ENCODE data around the gene RUNDC3A. TPM values are rescaled to one million over a fixed set of nuclear protein-coding genes. Genes with fewer than 3 reads are reported as not detected.

RUNDC3A gene
- polyA plus RNA-seq (2013, experiment 1 of 2), result 3.8 TPM
- 2.3 TPM for polyA plus RNA-seq (2013, experiment 2 of 2)

DNA sequence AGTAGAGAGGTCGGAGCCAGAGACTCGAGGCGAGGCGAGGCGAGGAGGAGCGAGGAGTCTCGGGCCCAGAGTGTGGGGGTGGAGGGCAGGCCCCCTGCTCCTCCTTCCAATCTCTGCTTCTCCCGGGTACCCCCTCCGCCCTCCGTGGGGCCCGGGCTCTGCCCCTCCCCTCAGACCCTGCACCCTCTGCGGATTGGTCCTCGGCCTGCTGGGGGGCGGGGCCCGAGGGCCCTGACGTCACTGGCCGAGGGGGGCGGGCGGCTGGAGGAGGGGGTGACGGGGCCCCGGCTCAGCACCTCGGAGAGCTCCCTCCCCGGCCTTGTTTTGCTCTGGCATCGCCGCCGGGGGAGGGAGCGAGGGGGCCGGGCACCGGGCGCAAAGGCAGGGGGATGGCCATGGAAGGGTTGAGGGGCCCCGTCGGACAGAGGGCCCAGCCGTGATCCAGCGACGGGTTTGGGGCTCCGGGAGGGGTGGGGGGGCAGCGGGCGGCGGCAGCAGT is at the start of gene RUNDC3A:
TSS of gene RUNDC3A (plus strand) at position 282 of the 499 bp plus-strand sequence. CDS start 232 bp downstream, outside the sequence.
- Histone ChIP-seq H3K36me3 (ENCODE audit: control insufficient read depth, insufficient read depth, low read length) (no peaks in the 10 kb centered on the region), H3K4me1 (ENCODE audit: control insufficient read depth, insufficient read depth, low read length, poor library complexity, severe bottlenecking) (peaks cover 6% of the 10 kb centered on the region), H3K4me3 (ENCODE audit: extremely low read depth, insufficient read depth, low read length, poor library complexity, severe bottlenecking) (peak within 1 kb of the TSS; percentile 38), H3K9me3 (ENCODE audit: control insufficient read depth, low read length) (no peaks in the 10 kb centered on the region), H3K27ac (ENCODE audit: low read depth, low read length, severe bottlenecking) (no peak within 1 kb of the TSS)
- WGBS, 2 experiments (ENCODE audit: insufficient coverage in 2 of 2), result 0 to 1% methylated on average over 10 to 22 of the region's 39 CpGs

DNA sequence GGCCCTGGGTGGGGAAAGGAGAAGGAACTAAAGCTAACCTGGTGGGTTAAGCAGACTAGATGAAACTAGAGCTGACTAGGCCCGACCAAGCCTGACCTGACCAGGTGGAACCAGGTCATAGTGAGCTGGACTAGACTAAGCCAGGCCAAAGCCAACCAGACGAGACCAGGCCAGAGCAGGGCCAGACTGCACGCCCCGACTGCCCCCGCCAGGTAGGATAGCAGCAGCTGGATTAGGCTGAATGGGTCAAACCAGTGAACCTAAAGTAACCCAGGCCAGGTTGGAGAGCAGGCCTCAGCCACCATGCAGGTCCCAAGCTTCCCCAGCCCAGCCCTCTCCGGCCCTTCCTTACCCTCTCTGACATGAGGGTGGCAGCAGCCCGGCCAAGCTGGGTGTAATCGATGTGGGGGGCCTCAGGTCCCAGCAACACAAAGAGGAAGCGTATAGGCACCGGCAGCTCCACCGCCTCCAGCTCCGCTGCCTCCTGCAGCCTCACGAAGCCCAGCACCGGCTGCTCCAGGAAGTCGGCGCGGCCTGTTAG is 49.5 kb upstream of the RUNDC3A start:
- no peaks in the 10 kb centered on the region for H3K9me3 ChIP-seq (ENCODE audit: control insufficient read depth, low read length)
- no peak overlapping the region for H3K4me3 ChIP-seq (ENCODE audit: extremely low read depth, insufficient read depth, low read length, poor library complexity, severe bottlenecking)
- 88 to 93% methylated on average over 10 to 16 of the region's 17 CpGs for WGBS, 2 experiments (ENCODE audit: insufficient coverage in 2 of 2)

DNA sequence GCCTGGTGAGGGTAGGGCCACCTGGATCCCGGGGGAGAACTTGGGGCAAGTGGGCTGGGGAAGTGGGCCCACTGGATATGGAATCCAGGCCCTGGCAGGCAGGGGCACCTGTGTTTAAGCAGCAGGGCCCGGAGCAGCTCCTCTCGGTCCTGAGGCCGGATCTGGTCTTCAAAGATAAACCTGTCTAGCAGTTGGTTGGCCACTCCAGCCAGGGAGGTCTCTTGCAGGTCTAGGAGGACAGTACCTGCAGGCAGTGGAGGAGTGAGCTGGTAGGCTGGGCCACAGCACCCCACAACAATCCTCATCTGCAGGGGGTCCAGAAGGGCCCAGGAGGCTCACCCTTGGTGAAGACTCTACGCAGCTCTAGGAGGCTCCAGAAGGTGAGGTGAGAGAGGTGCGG is 48.1 kb upstream of the RUNDC3A start:
- WGBS, 2 experiments (ENCODE audit: insufficient coverage in 2 of 2), result 87 to 95% methylated on average over 3 to 5 of the region's 6 CpGs
- H3K4me3 ChIP-seq (ENCODE audit: extremely low read depth, insufficient read depth, low read length, poor library complexity, severe bottlenecking), result no peak overlapping the region
- H3K9me3 ChIP-seq (ENCODE audit: control insufficient read depth, low read length), result no peaks in the 10 kb centered on the region
- no peak overlapping the region for H3K27ac ChIP-seq (ENCODE audit: low read depth, low read length, severe bottlenecking)
- no peaks in the 10 kb centered on the region for H3K4me1 ChIP-seq (ENCODE audit: control insufficient read depth, insufficient read depth, low read length, poor library complexity, severe bottlenecking)
- no peaks in the 10 kb centered on the region for H3K36me3 ChIP-seq (ENCODE audit: control insufficient read depth, insufficient read depth, low read length)

More for the DNA sequence above, 49.5 kb upstream of the RUNDC3A start:
- Histone ChIP-seq H3K36me3 (ENCODE audit: control insufficient read depth, insufficient read depth, low read length) (no peaks in the 10 kb centered on the region), H3K4me1 (ENCODE audit: control insufficient read depth, insufficient read depth, low read length, poor library complexity, severe bottlenecking) (no peaks in the 10 kb centered on the region), H3K27ac (ENCODE audit: low read depth, low read length, severe bottlenecking) (no peak overlapping the region)

DNA sequence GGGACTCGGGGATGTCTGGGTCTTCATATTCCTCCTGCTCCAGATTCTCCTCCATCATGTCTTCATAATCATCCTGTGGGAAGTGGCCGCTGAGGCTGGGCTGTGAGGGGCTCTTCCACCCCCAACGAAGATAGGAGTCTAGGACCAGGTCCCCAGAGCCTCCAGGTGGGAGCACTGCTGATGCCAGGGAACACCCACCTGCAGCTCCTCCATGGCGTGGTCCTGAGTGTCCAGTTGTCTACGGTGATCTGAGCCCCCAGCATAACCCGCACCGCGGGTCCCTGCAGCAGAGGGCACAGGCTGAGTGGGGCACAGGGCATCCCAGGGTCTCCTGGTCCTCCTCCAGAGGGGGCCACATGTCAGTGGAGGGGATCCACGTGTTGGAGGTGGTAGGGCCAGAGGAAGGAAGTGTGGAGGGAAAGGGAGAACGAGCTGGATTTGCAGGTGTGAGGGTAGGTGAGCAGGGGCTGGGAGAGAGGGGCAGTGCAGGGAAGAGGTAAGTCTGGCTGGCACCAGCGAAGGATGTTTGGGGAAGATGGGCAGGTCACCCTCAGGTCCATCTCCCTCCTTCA is 45.7 kb upstream of the RUNDC3A start:
- H3K4me3 ChIP-seq (ENCODE audit: extremely low read depth, insufficient read depth, low read length, poor library complexity, severe bottlenecking), result no peak overlapping the region
- H3K9me3 ChIP-seq (ENCODE audit: control insufficient read depth, low read length), result no peaks in the 10 kb centered on the region
- no peak overlapping the region for H3K27ac ChIP-seq (ENCODE audit: low read depth, low read length, severe bottlenecking)
- H3K4me1 ChIP-seq (ENCODE audit: control insufficient read depth, insufficient read depth, low read length, poor library complexity, severe bottlenecking), result no peaks in the 10 kb centered on the region
- H3K36me3 ChIP-seq (ENCODE audit: control insufficient read depth, insufficient read depth, low read length), result no peaks in the 10 kb centered on the region
- WGBS, 2 experiments (ENCODE audit: insufficient coverage in 2 of 2), result 72 to 74% methylated on average over 9 to 10 of the region's 11 CpGs

DNA sequence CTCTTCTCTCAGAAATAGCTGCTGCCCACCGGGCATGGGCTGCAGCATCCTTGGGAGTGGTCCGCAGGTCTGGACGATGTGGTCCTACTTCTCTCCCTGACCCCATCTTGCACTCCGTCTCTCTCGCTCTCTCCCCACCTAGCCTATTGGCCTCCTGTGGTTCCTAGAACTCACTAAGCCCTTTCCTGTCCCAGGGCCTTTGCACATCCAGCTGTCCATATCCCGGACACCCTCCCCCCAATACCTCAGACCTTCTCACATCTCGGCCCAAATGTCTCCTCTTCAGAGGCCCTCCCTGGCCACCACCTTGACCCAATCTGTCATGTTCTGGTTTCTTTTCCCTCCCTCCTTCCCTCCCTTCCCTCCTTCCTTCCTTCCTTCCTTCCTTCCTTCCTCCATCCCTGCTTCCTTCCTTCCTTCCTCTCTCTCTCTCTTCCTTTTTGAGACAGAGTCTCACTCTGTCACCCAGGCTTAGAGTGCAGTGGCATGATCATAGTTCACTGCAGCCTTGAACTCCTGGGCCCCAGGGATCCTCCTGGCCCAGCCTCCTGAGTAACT is 45.0 kb upstream of the RUNDC3A start:
- no peaks in the 10 kb centered on the region for H3K4me1 ChIP-seq (ENCODE audit: control insufficient read depth, insufficient read depth, low read length, poor library complexity, severe bottlenecking)
- WGBS, 2 experiments (ENCODE audit: insufficient coverage in 2 of 2), result 89 to 91% methylated on average over 7 of the region's 7 CpGs
- H3K36me3 ChIP-seq (ENCODE audit: control insufficient read depth, insufficient read depth, low read length), result no peaks in the 10 kb centered on the region
- H3K9me3 ChIP-seq (ENCODE audit: control insufficient read depth, low read length), result no peaks in the 10 kb centered on the region
- no peak overlapping the region for H3K4me3 ChIP-seq (ENCODE audit: extremely low read depth, insufficient read depth, low read length, poor library complexity, severe bottlenecking)
- H3K27ac ChIP-seq (ENCODE audit: low read depth, low read length, severe bottlenecking), result no peak overlapping the region

DNA sequence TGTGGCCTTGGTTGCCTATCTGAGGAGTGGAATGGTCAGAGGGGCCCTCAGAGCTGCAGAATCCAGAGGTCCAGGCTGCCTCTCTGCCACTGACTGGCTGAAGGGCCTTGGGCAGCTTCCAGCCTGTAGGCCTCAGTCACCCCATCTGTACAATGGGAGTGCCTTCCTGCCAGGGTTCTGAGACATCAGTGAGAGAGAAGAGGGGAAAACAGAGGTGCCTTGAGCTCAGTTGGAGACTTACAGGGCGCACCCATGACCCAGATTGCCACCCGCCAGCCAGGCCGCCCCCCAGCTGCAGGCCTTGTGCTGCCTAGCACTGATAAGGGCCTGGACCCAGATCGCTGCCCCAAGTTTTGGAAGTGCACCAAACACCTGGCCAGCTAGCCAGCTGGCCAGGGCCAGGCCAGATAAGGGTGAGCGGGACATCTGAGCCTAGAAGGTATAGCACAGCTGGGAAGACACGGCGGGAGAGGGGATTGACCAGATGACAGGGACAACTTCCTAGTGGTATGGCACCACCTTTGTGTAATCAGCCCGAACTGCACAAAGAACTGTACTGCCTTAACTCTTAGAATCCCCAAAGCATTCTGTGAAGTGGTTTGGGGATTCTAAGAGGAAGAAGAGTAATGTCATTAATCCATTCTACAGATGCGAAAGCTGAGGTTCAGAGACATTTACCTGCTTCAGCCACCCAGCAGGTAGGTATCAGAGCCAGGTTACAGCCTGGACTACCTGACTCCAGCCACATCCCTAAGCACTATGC is 41.8 kb upstream of the RUNDC3A start:
- no peaks in the 10 kb centered on the region for H3K36me3 ChIP-seq (ENCODE audit: control insufficient read depth, insufficient read depth, low read length)
- no peaks in the 10 kb centered on the region for H3K9me3 ChIP-seq (ENCODE audit: control insufficient read depth, low read length)
- no peak overlapping the region for H3K4me3 ChIP-seq (ENCODE audit: extremely low read depth, insufficient read depth, low read length, poor library complexity, severe bottlenecking)
- H3K27ac ChIP-seq (ENCODE audit: low read depth, low read length, severe bottlenecking), result no peak overlapping the region
- WGBS, 2 experiments (ENCODE audit: insufficient coverage in 2 of 2), result 92 to 93% methylated on average over 8 of the region's 9 CpGs
- no peaks in the 10 kb centered on the region for H3K4me1 ChIP-seq (ENCODE audit: control insufficient read depth, insufficient read depth, low read length, poor library complexity, severe bottlenecking)

DNA sequence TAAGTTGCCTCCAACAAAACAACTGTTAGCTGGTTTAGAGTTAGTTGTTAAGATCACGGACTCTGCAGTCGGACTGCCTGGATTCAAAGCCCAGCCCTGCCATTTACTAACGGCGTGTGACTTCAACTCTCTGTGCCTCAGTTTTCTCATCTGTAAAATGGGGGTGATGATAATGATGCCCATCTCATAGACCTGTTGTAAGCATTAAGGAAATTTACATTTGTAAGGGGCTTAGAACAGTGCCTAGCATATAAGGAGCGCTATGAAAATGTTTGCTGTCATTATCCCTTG is 41.3 kb upstream of the RUNDC3A start:
- H3K36me3 ChIP-seq (ENCODE audit: control insufficient read depth, insufficient read depth, low read length), result no peaks in the 10 kb centered on the region
- no peaks in the 10 kb centered on the region for H3K9me3 ChIP-seq (ENCODE audit: control insufficient read depth, low read length)
- no peak overlapping the region for H3K27ac ChIP-seq (ENCODE audit: low read depth, low read length, severe bottlenecking)
- WGBS, 2 experiments (ENCODE audit: insufficient coverage in 2 of 2), result 98 to 100% methylated on average over 1 to 5 of the region's 5 CpGs
- H3K4me3 ChIP-seq (ENCODE audit: extremely low read depth, insufficient read depth, low read length, poor library complexity, severe bottlenecking), result no peak overlapping the region
- H3K4me1 ChIP-seq (ENCODE audit: control insufficient read depth, insufficient read depth, low read length, poor library complexity, severe bottlenecking), result no peaks in the 10 kb centered on the region

DNA sequence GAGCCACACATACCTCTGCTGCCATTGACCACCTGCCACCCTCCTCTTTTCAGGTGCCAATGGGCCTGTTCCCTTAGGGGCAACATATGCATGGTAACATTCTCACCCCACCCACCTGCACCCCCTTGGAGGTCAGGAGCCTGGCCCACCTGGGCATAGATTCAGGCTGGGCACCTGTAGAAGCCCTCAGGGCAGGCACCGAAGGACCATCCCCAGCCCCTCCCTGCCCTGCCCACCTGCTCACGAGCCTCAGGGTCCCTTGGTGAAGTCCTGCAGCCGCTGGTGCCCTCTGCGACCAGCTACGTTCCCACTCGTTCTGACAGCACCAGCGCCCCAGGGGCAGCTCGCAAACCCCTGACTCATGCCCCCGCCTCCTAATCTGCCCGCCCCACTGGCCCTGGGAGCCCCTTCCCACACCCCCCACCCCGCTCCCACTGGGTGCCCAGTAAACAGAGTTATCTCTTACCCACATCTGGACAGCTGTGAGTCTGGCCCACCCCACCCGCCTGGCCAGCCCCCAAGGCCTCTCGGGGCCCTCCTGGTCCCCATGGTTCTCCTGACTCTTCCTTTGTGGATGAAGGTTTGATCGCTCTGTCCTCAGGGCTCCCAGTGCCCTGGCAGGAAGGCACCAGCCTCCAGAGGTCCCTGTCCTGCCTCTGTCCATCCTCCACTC is 40.4 kb upstream of the RUNDC3A start, which contains the start of gene SLC4A1:
TSS of gene SLC4A1 (minus strand) at position 318 of the 673 bp plus-strand sequence. CDS start 5,269 bp downstream, outside the sequence.
- WGBS, 2 experiments (ENCODE audit: insufficient coverage in 2 of 2), result 82 to 85% methylated on average over 3 to 10 of the region's 14 CpGs
- H3K9me3 ChIP-seq (ENCODE audit: control insufficient read depth, low read length), result no peaks in the 10 kb centered on the region
- no peaks in the 10 kb centered on the region for H3K4me1 ChIP-seq (ENCODE audit: control insufficient read depth, insufficient read depth, low read length, poor library complexity, severe bottlenecking)
- H3K4me3 ChIP-seq (ENCODE audit: extremely low read depth, insufficient read depth, low read length, poor library complexity, severe bottlenecking), result no peak within 1 kb of the TSS
- H3K27ac ChIP-seq (ENCODE audit: low read depth, low read length, severe bottlenecking), result no peak within 1 kb of the TSS
- no peaks in the 10 kb centered on the region for H3K36me3 ChIP-seq (ENCODE audit: control insufficient read depth, insufficient read depth, low read length)

DNA sequence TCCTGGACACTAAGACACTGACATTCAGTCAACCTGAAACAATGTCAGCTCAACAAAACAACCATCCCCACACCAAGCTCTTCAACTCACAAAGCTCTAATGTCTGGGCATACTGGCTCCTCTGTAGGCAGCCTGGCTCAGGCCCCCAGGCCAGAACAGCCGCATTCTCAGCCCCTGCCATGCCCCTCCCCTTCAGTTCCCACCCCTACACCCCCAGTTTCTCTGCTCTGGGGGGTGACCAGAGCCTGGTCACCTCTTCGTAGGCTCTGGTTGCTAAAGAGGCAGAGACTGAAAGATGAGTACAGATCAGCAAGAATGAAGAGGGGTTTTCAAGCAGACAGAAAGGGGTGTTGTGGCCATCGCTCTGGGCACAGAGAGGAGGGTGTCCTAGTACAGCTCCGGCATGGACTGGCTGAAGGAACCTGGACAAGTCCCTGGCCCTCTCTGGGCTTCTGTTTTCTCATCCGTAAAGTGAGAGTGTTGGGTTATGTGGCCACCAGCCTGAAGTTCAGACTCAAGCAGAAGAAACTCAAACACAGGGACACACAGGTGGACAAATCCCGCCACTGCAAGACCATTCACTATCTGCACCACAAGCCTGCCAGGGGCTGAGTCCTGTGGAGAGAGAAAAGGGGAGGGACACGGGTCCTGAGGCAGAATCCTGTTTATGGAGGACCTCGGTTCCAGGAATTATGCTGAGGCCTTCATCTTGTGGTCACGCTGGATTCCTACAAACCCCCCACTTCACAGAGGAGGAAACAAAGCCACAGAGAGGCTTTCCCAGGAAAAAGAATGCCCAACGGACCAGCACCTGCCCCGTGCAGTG is 39.5 kb upstream of the RUNDC3A start:
- no peaks in the 10 kb centered on the region for H3K4me1 ChIP-seq (ENCODE audit: control insufficient read depth, insufficient read depth, low read length, poor library complexity, severe bottlenecking)

More for the DNA sequence above, 39.5 kb upstream of the RUNDC3A start:
- Histone ChIP-seq H3K27ac (ENCODE audit: low read depth, low read length, severe bottlenecking) (no peak overlapping the region), H3K36me3 (ENCODE audit: control insufficient read depth, insufficient read depth, low read length) (no peaks in the 10 kb centered on the region), H3K9me3 (ENCODE audit: control insufficient read depth, low read length) (no peaks in the 10 kb centered on the region), H3K4me3 (ENCODE audit: extremely low read depth, insufficient read depth, low read length, poor library complexity, severe bottlenecking) (no peak overlapping the region)
- WGBS, 2 experiments (ENCODE audit: insufficient coverage in 2 of 2), result 87 to 100% methylated on average over 4 to 6 of the region's 11 CpGs
